NCI-H82 (cell line): ENCODE data around the gene MCEMP1.

ENCODE experiments used
- DNase-seq: peaks from one replicate; lab custom pipeline; 2025; lab: John Stamatoyannopoulos, UW

The MCEMP1 gene

GRCh38 chr19:7643629-7644549, 33.0 kb upstream of the MCEMP1 start:
- peak; percentile 15 for DNase-seq

- DNase-seq, result no peak
These were observed 32.4 kb upstream of the MCEMP1 start for GRCh38 chr19:7644550-7644877.

GRCh38 chr19:7645163-7645562, 31.7 kb upstream of the MCEMP1 start:
- DNase-seq, result no peak

GRCh38 chr19:7645656-7646425, 31.0 kb upstream of the MCEMP1 start:
- DNase-seq, result no peak

GRCh38 chr19:7646426-7646700, 30.5 kb upstream of the MCEMP1 start:
- no peak for DNase-seq

- DNase-seq, result no peak
These were observed 29.7 kb upstream of the MCEMP1 start for GRCh38 chr19:7647156-7647555.

GRCh38 chr19:7648265-7649014, 28.4 kb upstream of the MCEMP1 start:
- no peak for DNase-seq

GRCh38 chr19:7650148-7650547, 26.7 kb upstream of the MCEMP1 start:
- DNase-seq, result no peak

GRCh38 chr19:7652061-7652641, 24.7 kb upstream of the MCEMP1 start:
- peak; percentile 82 for DNase-seq

- DNase-seq, result no peak
These were observed 22.5 kb upstream of the MCEMP1 start for GRCh38 chr19:7654401-7654800.

- DNase-seq, result no peak
These were observed 21.3 kb upstream of the MCEMP1 start for GRCh38 chr19:7655581-7655980.

- DNase-seq, result no peak
These were observed 19.6 kb upstream of the MCEMP1 start for GRCh38 chr19:7657131-7657751.

- DNase-seq, result peak; percentile 51
These were observed 18.6 kb upstream of the MCEMP1 start for GRCh38 chr19:7658219-7658686.

GRCh38 chr19:7661744-7662538, 14.9 kb upstream of the MCEMP1 start:
- DNase-seq, result no peak

- DNase-seq, result no peak
These were observed 14.2 kb upstream of the MCEMP1 start for GRCh38 chr19:7662657-7663056.

GRCh38 chr19:7663706-7664105, 13.2 kb upstream of the MCEMP1 start:
- no peak for DNase-seq

GRCh38 chr19:7665076-7665475, 11.8 kb upstream of the MCEMP1 start:
- DNase-seq, result no peak

- DNase-seq, result no peak
These were observed 8.0 kb upstream of the MCEMP1 start, which contains the start of gene RETN for GRCh38 chr19:7668842-7669241. Gene RETN, plus strand, starts transcription at chr19:7669049. Its CDS starts 278 bp downstream, at chr19:7669327.

GRCh38 chr19:7669641-7670040, 7.2 kb upstream of the MCEMP1 start:
- no peak for DNase-seq

- DNase-seq, result peak; percentile 41
These were observed 6.6 kb upstream of the MCEMP1 start for GRCh38 chr19:7670150-7670783.
